ENCODE measurements around the gene LASP1.

DNA sequence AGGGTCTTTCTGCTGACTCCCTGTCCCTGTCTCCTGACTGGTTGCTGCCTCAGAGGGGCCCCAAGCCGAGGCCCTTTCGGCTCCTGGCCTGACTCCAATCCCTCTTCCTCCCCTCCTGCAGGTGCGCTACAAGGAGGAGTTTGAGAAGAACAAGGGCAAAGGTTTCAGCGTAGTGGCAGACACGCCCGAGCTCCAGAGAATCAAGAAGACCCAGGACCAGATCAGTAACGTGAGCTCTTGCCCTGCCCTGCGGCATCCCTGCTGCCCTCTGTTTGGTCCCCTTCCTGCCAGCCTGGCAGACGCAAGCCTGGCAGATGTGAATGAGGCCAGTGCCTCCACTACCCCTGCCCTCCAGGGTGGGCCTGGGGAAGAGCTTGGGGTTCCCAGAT, 28.4 kb downstream of the LASP1 start:
- TF ChIP-seq, protein P1, sequence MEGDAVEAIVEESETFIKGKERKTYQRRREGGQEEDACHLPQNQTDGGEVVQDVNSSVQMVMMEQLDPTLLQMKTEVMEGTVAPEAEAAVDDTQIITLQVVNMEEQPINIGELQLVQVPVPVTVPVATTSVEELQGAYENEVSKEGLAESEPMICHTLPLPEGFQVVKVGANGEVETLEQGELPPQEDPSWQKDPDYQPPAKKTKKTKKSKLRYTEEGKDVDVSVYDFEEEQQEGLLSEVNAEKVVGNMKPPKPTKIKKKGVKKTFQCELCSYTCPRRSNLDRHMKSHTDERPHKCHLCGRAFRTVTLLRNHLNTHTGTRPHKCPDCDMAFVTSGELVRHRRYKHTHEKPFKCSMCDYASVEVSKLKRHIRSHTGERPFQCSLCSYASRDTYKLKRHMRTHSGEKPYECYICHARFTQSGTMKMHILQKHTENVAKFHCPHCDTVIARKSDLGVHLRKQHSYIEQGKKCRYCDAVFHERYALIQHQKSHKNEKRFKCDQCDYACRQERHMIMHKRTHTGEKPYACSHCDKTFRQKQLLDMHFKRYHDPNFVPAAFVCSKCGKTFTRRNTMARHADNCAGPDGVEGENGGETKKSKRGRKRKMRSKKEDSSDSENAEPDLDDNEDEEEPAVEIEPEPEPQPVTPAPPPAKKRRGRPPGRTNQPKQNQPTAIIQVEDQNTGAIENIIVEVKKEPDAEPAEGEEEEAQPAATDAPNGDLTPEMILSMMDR (conservative IDR thresholded peaks at IDR 0.05; ENCODE audit: low read depth in 2 of 2): no peak
- TF ChIP-seq EZH2 (IDR thresholded peaks at IDR 0.05; ENCODE audit: low read depth, unreplicated experiment): no peak
- no peak for TF ChIP-seq POLR2AphosphoS5 (IDR thresholded peaks at IDR 0.05; ENCODE audit: low read depth)
- TF ChIP-seq CREB1 (CRISPR knock-in tag; IDR thresholded peaks at IDR 0.05; ENCODE audit: low read depth): no peak
- TF ChIP-seq EZH2phosphoT487 (IDR thresholded peaks at IDR 0.05; ENCODE audit: unreplicated experiment): no peak
- TF ChIP-seq ZNF331 (CRISPR knock-in tag; IDR thresholded peaks at IDR 0.05; ENCODE audit: low read depth): no peak
- TF ChIP-seq STAT1 (IDR thresholded peaks at IDR 0.05; ENCODE audit: unreplicated experiment): no peak
- TF ChIP-seq REST (IDR thresholded peaks at IDR 0.05; ENCODE audit: unreplicated experiment): no peak
- no peak for TF ChIP-seq NANOG (IDR thresholded peaks at IDR 0.05; ENCODE audit: borderline replicate concordance)
- no peak for TF ChIP-seq ZNF114 (CRISPR knock-in tag; IDR thresholded peaks at IDR 0.05)

Data from GM23338 (cell line).